Globus pallidus (tissue), 1 donor: ENCODE measurements around the gene PPL.
"Not testable (repeated sequence)": the region's sequence is repeated elsewhere in the genome, so short reads cannot be mapped to it uniquely, and the experiment has no call there.

ENCODE experiments used
- DNase-seq: peaks from one replicate; pipeline ENCODE4 v3.0.0-alpha.2; 2015; ENCODE audit warnings: low spot score

Gene PPL

DNA sequence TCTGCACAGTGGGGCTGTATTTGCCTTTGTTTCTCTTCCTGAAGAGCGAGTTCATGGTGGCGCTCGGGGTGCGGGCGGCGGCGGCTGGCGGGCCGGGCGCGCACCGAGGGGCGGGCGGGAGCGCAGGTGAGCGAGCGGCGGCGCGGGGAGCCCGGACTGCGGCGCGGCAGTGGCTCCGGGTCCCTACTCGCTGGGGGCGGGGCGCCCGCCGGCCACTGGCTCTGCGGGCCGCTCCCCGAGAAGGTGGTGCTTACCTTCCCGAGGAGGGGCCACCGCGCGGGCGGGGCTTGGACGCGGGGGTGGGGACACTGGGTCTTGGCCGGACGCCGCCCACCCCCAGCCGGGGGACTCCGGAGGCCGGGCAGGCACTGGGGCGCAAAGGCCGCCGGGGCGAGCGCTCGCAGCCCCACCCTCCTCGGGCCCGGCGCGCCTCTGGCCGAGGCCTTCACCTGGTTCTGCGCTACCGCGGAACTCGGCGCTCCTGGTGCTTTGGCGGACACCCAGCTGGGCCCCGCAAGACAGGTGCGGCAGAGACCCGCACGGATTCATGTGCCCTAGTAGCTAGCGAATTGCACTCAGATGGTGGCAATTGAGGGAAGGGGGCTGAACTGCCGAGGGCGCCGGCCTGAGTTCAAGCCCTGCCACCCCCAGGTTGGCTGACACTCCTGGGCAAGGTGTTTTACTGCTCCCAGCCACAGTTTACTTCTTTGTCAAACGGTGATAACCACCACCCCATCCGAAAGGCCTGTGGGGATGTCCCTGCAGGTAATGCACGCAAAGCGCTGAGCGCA, at the start of gene PPL:
Gene PPL, minus strand, starts transcription at position 158 of the 791 bp plus-strand sequence. Its CDS starts 103 bp downstream, at position 55.
- no peak for DNase-seq

- DNase-seq, result no peak
Observed at GRCh38 chr16:4984174-4984990, 47.4 kb upstream of the PPL start.

DNA sequence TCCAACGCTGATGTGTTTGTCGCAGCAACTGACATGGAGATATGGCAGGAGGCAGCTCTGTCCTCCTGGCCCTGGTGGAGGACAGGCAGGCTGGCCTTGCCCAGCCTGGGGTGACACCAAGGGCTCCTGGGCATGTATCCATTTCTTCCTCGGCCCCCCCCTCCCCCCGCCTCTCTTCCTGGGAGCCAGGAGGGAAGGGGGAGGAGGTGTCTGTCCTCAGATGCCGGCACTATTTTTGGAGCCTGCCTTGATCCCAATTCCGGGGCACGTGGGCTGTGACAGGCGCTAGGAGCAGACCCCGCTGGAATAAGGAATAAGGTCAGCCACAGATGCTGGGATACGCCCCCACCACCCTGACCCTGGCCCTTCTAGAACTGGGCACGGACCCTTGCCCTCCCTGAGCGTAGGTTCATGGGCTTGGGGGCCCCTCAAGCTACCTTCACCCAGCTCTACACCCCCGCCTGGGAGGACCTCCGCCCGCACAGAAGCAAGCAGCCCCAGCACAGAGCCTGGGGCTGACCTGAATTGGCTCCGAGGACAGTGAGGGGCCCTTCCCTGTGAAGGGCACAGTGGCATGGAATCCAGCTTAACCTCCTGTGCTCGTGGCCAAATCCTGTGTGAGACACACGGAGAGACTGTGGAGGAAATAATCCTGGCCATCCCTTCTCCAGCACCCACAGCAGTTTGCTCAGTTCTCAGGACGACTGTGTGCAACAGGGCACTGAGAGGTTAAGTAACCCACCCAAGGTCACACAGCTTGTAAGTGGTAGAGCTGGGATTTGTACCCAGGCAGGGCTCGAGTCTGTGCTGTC, 45.3 kb upstream of the PPL start:
- DNase-seq, result no peak

- DNase-seq, result peak; percentile 70
Observed at GRCh38 chr16:4981473-4981872, 44.5 kb upstream of the PPL start.

GRCh38 chr16:4980691-4981090, 43.7 kb upstream of the PPL start:
- DNase-seq, result no peak

- no peak for DNase-seq
Observed at GRCh38 chr16:4979736-4980660, 43.0 kb upstream of the PPL start.

GRCh38 chr16:4979164-4979563, 42.2 kb upstream of the PPL start:
- no peak for DNase-seq

DNA sequence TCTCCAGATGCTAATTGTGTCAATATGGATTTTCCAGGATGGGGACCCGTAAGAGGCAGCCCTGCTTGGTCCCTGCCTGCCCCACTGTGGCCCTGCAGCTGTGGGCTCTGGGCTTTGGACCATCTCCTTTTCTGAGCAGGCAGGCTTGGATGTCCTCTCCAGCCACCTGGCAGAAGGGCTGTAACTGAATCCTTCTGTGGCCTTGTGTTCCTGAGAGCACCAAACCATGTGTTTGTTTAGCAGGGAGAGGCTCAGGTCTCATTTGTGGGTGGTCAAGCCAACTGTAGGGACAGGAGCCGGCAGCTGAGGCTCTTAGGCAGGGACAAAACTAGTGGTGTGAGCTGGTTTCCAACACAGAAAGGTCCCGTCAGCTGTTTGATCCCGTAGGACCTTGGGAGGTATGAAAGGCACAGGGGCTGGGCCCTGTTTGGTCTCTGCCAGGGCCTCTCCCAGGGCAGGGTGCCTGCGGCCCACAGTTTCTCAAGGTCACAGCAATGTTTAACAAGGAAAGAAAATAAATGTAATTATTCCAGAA, 39.7 kb upstream of the PPL start:
- DNase-seq, result no peak

DNA sequence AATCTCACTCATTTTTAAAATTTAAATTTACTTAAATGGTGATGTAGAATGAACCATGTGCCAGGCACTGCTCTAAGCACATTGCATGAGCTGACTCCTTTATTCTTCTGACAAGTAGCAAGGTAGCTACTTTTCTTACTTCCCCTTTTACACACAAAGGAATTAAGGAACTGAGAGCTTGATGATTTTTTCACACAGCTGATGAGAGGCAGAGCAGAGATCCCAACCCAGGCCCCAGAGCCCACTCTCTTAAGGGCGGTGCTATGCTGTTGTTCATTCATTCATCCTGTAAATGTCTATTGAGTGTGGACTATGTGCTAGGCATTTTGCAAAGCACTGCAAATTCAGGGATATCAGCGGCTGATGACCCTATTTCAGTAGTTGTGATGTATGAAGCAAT, 39.1 kb upstream of the PPL start:
- no peak for DNase-seq

- DNase-seq, result peak; percentile 95
Observed at GRCh38 chr16:4972938-4973587, 36.1 kb upstream of the PPL start.

DNA sequence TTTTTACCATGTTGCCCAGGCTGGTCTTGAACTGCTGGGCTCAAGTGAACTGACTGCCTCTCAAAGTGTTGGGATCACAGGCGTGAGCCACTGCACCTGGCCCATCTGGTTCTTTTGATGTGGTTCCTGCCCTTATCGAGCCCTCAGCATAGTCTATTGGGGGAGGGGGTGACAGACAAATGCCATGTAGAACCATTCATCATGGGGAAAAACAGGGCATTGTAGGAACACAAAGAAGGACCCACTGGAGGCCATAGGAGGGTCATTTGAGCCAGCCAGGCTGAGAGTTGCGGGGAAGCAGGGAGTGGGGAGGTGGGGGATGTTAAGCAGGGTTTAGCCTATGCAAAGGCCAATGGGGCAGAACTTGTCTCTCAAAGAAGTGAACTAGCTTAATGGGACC, 33.1 kb upstream of the PPL start:
- DNase-seq, result no peak

DNA sequence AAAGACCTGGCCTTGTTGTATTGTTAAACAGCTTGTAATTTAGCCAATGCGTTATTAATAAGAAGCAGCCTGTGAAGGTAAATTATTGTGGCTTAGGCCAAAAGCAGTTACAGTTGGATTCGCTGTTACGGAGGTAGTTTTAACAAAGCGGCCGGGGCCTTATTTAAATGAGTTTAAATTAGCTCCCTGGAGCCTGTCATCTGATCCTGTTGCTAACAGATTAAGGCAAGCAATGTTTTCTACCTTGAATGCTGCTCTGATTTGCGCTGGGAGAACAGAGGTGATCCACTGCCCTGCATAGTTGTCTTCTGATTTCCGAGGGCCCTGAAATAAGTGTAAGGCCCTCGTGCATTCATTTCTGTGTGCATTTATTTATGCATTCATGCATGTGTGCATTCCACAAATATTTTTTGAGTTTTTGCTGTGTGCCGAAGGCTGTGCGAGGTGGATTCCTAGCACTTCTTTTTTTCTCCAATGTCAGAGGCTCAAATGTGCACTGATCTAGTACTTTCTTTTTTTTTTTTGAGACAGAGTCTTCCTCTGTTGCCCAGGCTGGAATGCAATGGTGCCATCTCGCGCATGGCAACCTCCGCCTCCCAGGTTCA, 32.0 kb upstream of the PPL start:
- no peak for DNase-seq

- DNase-seq, result not testable (repeated sequence)
Observed at GRCh38 chr16:4968278-4968677, 31.3 kb upstream of the PPL start.

DNA sequence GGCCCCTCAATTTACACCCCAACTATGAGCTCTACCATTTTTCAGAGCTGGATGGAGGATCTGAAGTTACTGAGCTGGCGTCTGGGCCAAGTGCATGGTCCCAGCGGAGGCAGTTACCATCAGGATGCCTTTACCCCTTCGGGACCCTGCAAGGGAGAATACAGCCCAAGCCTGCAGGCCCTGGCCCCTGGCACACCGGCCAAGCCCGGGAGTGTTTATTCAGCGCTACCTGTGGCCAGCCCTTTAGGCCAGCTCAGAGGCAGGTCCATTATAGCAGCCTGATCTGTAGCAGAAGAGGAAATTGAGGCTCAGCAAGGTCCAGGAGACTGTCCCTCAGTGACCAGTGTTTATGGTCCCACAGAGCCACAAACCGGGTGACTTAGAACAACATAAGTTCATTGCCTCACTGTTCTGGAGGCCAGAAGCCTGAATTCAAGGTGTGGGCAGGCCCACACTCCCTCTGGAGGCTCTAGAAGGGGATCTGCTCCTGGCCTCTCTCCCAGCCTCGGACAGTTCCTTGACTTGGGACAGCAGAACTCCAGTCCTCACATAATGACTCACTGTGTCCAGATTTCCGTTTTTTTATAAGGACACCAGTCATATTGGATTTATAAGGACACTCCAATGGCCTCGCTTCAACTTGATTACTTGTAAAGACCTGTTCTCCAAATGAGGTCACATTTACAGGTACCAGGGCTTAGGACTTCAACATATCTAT, 29.9 kb upstream of the PPL start:
- DNase-seq, result no peak

DNA sequence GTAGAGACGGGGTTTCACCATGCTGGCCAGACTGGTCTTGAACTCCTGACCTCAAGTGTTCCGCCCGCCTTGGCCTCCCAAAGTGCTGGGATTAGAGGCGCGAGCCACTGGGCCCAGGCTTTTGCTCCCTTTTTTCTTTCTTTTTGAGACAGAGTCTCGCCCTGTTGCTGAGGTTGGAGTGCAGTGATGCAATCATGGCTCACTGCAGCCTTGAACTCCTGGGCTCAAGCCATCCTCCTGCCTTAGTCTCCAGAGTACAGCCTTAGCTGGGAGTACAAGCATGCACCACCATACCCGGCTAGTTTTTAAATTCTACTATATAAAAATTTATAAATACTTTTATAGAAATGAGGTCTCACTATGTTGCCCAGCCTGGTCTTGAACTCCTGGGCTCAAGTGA, 26.6 kb upstream of the PPL start:
- not testable (repeated sequence) for DNase-seq

GRCh38 chr16:4962716-4963115, 25.8 kb upstream of the PPL start:
- peak; percentile 98 for DNase-seq

GRCh38 chr16:4960579-4960978, 23.6 kb upstream of the PPL start:
- no peak for DNase-seq

DNA sequence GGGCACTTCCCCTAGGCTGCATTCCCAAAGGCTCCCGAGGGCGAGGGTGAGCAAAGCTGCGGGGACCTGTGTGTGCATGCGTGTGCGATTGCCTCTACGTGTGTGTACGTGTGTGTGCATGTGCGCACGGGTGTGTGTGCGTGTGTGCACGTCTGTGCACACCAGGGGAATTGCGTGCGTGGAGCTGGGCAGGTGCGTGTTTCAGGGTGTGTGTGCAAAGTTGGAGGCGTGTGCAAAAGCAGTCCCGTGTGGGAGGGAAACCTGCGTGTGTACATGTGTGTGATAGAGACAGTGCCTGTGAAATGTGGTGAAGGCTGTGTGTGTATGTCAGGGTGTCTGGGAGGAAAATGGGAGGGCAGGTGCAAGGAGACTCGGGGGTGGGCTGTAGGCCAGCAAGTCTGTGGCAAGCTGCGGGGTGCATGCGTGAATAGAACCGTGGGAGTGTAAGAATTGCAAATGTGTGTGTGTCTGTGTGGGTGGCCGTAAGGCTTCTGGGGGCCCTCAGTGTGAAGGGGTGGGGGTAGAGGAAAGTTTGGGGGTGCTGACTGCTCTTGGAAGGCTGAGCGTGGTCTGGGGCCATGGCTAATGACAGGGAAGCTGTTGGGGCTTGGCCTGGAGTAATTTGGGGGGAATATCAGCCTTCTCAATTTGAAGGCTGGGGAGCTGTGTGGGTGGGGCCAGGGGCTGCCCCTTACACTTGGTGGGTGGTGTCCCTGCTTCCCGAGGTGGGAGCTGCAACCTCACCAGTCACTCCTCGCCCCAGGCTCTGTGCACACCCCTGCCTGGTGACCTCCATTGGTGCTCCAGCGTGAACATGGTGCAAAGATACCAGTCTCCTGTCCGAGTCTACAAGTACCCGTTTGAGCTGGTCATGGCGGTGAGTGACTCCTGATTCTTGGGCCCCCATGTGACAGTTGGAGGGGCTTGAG, 21.8 kb upstream of the PPL start:
- no peak for DNase-seq
